GM13976 (cell line): ENCODE data around the gene TEKT5.

Source experiments
- DNase-seq: peaks from one replicate; pipeline ENCODE4 v3.0.0; 2012; ENCODE audit warnings: low spot score
- CTCF ChIP-seq: IDR thresholded peaks from 2 replicates; pipeline ENCODE4 v1.5.1; 2012; ENCODE audit warnings: borderline replicate concordance, mild to moderate bottlenecking; ENCODE audit not compliant: insufficient read depth; ENCODE audit errors: extremely low read depth, missing control alignments, control extremely low read depth
- in situ Hi-C: fragments of 300-500 bp; cut with MboI; formaldehyde crosslinking; loops from one replicate; pipeline ENCODE4 v1.12.0; 2022; ENCODE audit warnings: low sequenced_read_pairs, mixed read lengths, inconsistent platforms; ENCODE audit not compliant: unreplicated experiment

TEKT5 gene

GRCh38 chr16:10579575-10579964 lies 115.2 kb downstream of the TEKT5 start:
- TF ChIP-seq CTCF: no peak
- in situ Hi-C loops: no loop called here
- DNase-seq: no peak

GRCh38 chr16:10578474-10579316 lies 116.0 kb downstream of the TEKT5 start:
- in situ Hi-C loops: no loop called here
- no peak for DNase-seq
- TF ChIP-seq CTCF: no peak
